ENCODE measurements around the gene RHOBTB3. TPM values are rescaled to one million over a fixed set of nuclear protein-coding genes. Genes with fewer than 3 reads are reported as not detected.

The RHOBTB3 gene
- total and polyA plus RNA-seq, 12 donors: 15.0 to 124 (median 90.4) TPM

GRCh38 chr5:95763941-95764340, 32.8 kb downstream of the RHOBTB3 start:
- 88 to 94% methylated on average over 6 of the region's 6 CpGs for WGBS, 2 donors
- intact Hi-C loops (cut with DNase I): no loop called here
- Histone ChIP-seq H3K4me1 (peaks cover 4 to 36% (median 24%) of the 10 kb centered on the region in 9 donors), H3K36me3 (peaks cover 0 to 62% (median 10%) of the 10 kb centered on the region in 9 donors), H3K27ac (no peak overlapping the region), H3K27me3 (no peaks in the 10 kb centered on the region), H3K9me3 (no peaks in the 10 kb centered on the region), H3K4me3 (no peak overlapping the region)
- DNase-seq (no peak), ATAC-seq (no peak)
- TF ChIP-seq CTCF (IDR thresholded peaks at IDR 0.05): no peak

GRCh38 chr5:95768731-95769130, 37.6 kb downstream of the RHOBTB3 start:
- H3K9me3 ChIP-seq: no peaks in the 10 kb centered on the region
- no peak for TF ChIP-seq CTCF (IDR thresholded peaks at IDR 0.05)
- no peaks in the 10 kb centered on the region for H3K27me3 ChIP-seq
- 94 to 96% methylated on average over 9 of the region's 9 CpGs for WGBS, 2 donors
- peaks cover 0 to 64% (median 10%) of the 10 kb centered on the region in 9 donors for H3K36me3 ChIP-seq
- H3K4me1 ChIP-seq: peaks cover 0 to 29% (median 20%) of the 10 kb centered on the region in 9 donors
- ATAC-seq: no peak
- intact Hi-C loops (cut with DNase I): no loop called here
- no peak for DNase-seq
- no peak overlapping the region for H3K27ac ChIP-seq
- H3K4me3 ChIP-seq: no peak overlapping the region

- peak; percentile 50 to 90 (median 86) for ATAC-seq
- no peak for TF ChIP-seq CTCF (IDR thresholded peaks at IDR 0.05)
- DNase-seq: peak in 1 of 2 donors; percentile 62
- H3K4me3 ChIP-seq: no peak overlapping the region
- intact Hi-C loops (cut with DNase I): loop anchor here in 4 of 10 donors (5.0 to 10.0 kb wide), 4 partner anchors 39 to 191 kb away; partner anchors contain the start of genes ELL2 (in 1 of the 4) and RHOBTB3 (in 1 of the 4)
- no peaks in the 10 kb centered on the region for H3K27me3 ChIP-seq
- peaks cover 0 to 42% (median 10%) of the 10 kb centered on the region in 9 donors for H3K36me3 ChIP-seq
- WGBS, 2 donors: 27 to 33% methylated on average over 8 of the region's 8 CpGs
- peak overlapping the region; percentile 28 to 83 (median 70) for H3K27ac ChIP-seq
- H3K4me1 ChIP-seq: peaks cover 0 to 32% (median 23%) of the 10 kb centered on the region in 9 donors
- no peaks in the 10 kb centered on the region for H3K9me3 ChIP-seq
Observed at GRCh38 chr5:95770830-95771708, 39.9 kb downstream of the RHOBTB3 start.

GRCh38 chr5:95771892-95772291, 40.8 kb downstream of the RHOBTB3 start:
- intact Hi-C loops (cut with DNase I): loop anchor here in 4 of 10 donors (5.0 to 10.0 kb wide), 4 partner anchors 40 to 190 kb away; partner anchors contain the start of genes ELL2 (in 1 of the 4) and RHOBTB3 (in 1 of the 4)
- no peaks in the 10 kb centered on the region for H3K27me3 ChIP-seq
- H3K4me1 ChIP-seq: peaks cover 0 to 32% (median 23%) of the 10 kb centered on the region in 9 donors
- H3K36me3 ChIP-seq: peaks cover 0 to 38% (median 10%) of the 10 kb centered on the region in 9 donors
- H3K27ac ChIP-seq: peak overlapping the region; percentile 28 to 83 (median 70)
- no peaks in the 10 kb centered on the region for H3K9me3 ChIP-seq
- no peak overlapping the region for H3K4me3 ChIP-seq
- DNase-seq: no peak
- no peak for TF ChIP-seq CTCF (IDR thresholded peaks at IDR 0.05)
- ATAC-seq: peak in 1 of 8 donors; percentile 20
- 90 to 93% methylated on average over 2 of the region's 2 CpGs for WGBS, 2 donors
